ENCODE results near the gene PPM1L. TPM values are rescaled to one million over a fixed set of nuclear protein-coding genes. Genes with fewer than 3 reads are reported as not detected.

Gene PPM1L
- total and polyA plus RNA-seq, 2 of the 13 experiments (the other 11 are each of a cell fraction or from before 2014, with no cell fraction given): 0.22 to 1.4 TPM

- no TSS peak for BruUV-seq (replicated peaks)
- Histone ChIP-seq H3K79me2 (ENCODE audit: insufficient read depth, low read length) (no peaks in the 10 kb centered on the region), H3K4me2 (ENCODE audit: low read depth, low read length) (no peak overlapping the region), H3K27ac (ENCODE audit: extremely low read length, insufficient read depth, low read length) (no peak overlapping the region), H3K9me3 (ENCODE audit: low read length) (no peaks in the 10 kb centered on the region), H3K4me1 (ENCODE audit: insufficient read depth, low read length) (no peaks in the 10 kb centered on the region), H3K27me3 (ENCODE audit: control insufficient read depth in 1 of 2, insufficient read depth in 2 of 2, low read length in 2 of 2) (peaks cover 0 to under 1% of the 10 kb centered on the region in 2 experiments; a peak in 2 of 5 replicates), H3K36me3 (replicated peaks in 1 of 2; ENCODE audit: control insufficient read depth in 1 of 2, insufficient read depth in 2 of 2, low read length in 2 of 2) (no peaks in the 10 kb centered on the region), H2AFZ (ENCODE audit: low read length) (no peak overlapping the region), H3K4me3 (replicated peaks in 1 of 3; ENCODE audit: insufficient read depth in 1 of 3, low read depth in 2 of 3, low read length in 3 of 3) (no peak overlapping the region), H4K20me1 (ENCODE audit: insufficient read depth, low read length) (no peaks in the 10 kb centered on the region), H3K9ac (ENCODE audit: insufficient read depth, low read depth, low read length) (no peak overlapping the region)
- ChIA-PET CTCF (ENCODE audit: low intra/inter-chr PET ratio, low total read pairs) (no interaction called here), POLR2A (no interaction called here)
- intact Hi-C loops (cut with micrococcal nuclease; ENCODE audit: unreplicated experiment) (no loop called here), in situ Hi-C loops (cut with HindIII; ENCODE audit: extremely low pct_ligation_motif_present, low pct_unique_long_range_greater_than_20kb) (no loop called here)
- FAIRE-seq: no peak
- ATAC-seq: no peak
- DNase-seq (ENCODE audit: low spot score): no peak
- WGBS (ENCODE audit: low lambda C conversion rate): 80% methylated on average over 1 of the region's 1 CpG
- TF ChIP-seq ZNF318 (CRISPR knock-in tag; IDR thresholded peaks at IDR 0.05) (no peak), ZNF383 (CRISPR knock-in tag; IDR thresholded peaks at IDR 0.05; ENCODE audit: borderline replicate concordance) (no peak), GTF2F1 (IDR thresholded peaks at IDR 0.05; ENCODE audit: low read length) (no peak), JARID2 (CRISPR knock-in tag; IDR thresholded peaks at IDR 0.05; ENCODE audit: insufficient replicate concordance) (no peak), E2F5 (CRISPR knock-in tag; conservative IDR thresholded peaks at IDR 0.05) (no peak), POGZ (CRISPR knock-in tag; IDR thresholded peaks at IDR 0.05) (no peak), ATF6 (CRISPR knock-in tag; conservative IDR thresholded peaks at IDR 0.05) (no peak), ZNF362 (CRISPR knock-in tag; IDR thresholded peaks at IDR 0.05; ENCODE audit: borderline replicate concordance) (no peak), ZNF777 (CRISPR knock-in tag; IDR thresholded peaks at IDR 0.05) (no peak), ZNF20 (CRISPR knock-in tag; IDR thresholded peaks at IDR 0.05) (no peak)
Observed at GRCh38 chr3:160763073-160763472, 7.0 kb downstream of the PPM1L start.

Measured in HepG2 (cell line).